Hindlimb muscle (tissue), 1 donor: Measurements from ENCODE around the gene NCF2. TPM values are rescaled to one million over a fixed set of nuclear protein-coding genes. Genes with fewer than 3 reads are reported as not detected.

ENCODE experiments used
- DNase-seq: peaks from one replicate; pipeline ENCODE4 v3.0.0-alpha.2; 2013
- polyA plus RNA-seq: library from polyadenylated mRNA; unstranded; fragments of 120-200 nt; gene quantifications from one replicate; pipeline ENCODE4 v1.2.1, GENCODE V29; 2013; ENCODE audit not compliant: insufficient read length

Gene NCF2
- polyA plus RNA-seq, 1 donor, result 5.5 TPM

- no peak for DNase-seq
Measured at GRCh38 chr1:183583466-183583865, 6.8 kb downstream of the NCF2 start.

GRCh38 chr1:183582021-183582713 lies 8.1 kb downstream of the NCF2 start:
- no peak for DNase-seq

GRCh38 chr1:183580281-183580682 lies 10.0 kb downstream of the NCF2 start:
- peak; percentile 34 for DNase-seq

- DNase-seq, result no peak
Measured at GRCh38 chr1:183578856-183579255, 11.4 kb downstream of the NCF2 start.

GRCh38 chr1:183577897-183578465 lies 12.3 kb downstream of the NCF2 start:
- no peak for DNase-seq

GRCh38 chr1:183576537-183576936 lies 13.7 kb downstream of the NCF2 start:
- DNase-seq, result no peak

- DNase-seq, result no peak
Measured at GRCh38 chr1:183575606-183576005, 14.7 kb downstream of the NCF2 start.

GRCh38 chr1:183572721-183573120 lies 17.5 kb downstream of the NCF2 start:
- DNase-seq, result no peak

- DNase-seq, result no peak
Measured at GRCh38 chr1:183571678-183572268, 18.5 kb downstream of the NCF2 start.

GRCh38 chr1:183570451-183570850 lies 19.8 kb downstream of the NCF2 start:
- no peak for DNase-seq

GRCh38 chr1:183569801-183570200 lies 20.5 kb downstream of the NCF2 start:
- no peak for DNase-seq

GRCh38 chr1:183569141-183569540 lies 21.1 kb downstream of the NCF2 start:
- no peak for DNase-seq

GRCh38 chr1:183568176-183569021 lies 21.9 kb downstream of the NCF2 start:
- DNase-seq, result no peak

- DNase-seq, result no peak
Measured at GRCh38 chr1:183567584-183567983, 22.7 kb downstream of the NCF2 start.

GRCh38 chr1:183566026-183566425 lies 24.2 kb downstream of the NCF2 start:
- DNase-seq, result no peak

GRCh38 chr1:183565261-183565660 lies 25.0 kb downstream of the NCF2 start:
- no peak for DNase-seq

- no peak for DNase-seq
Measured at GRCh38 chr1:183562701-183563100, 27.6 kb downstream of the NCF2 start.

GRCh38 chr1:183559061-183559460 lies 31.2 kb downstream of the NCF2 start:
- no peak for DNase-seq

GRCh38 chr1:183554577-183554976 lies 35.7 kb downstream of the NCF2 start:
- DNase-seq, result no peak

- no peak for DNase-seq
Measured at GRCh38 chr1:183553764-183554163, 36.5 kb downstream of the NCF2 start.

GRCh38 chr1:183553331-183553730 lies 36.9 kb downstream of the NCF2 start:
- DNase-seq, result no peak

- no peak for DNase-seq
Measured at GRCh38 chr1:183552891-183553290, 37.4 kb downstream of the NCF2 start.

- no peak for DNase-seq
Measured at GRCh38 chr1:183552441-183552840, 37.8 kb downstream of the NCF2 start.
